Breast epithelium (tissue), 4 donors: ENCODE results near the gene CEACAM20. TPM values are rescaled to one million over a fixed set of nuclear protein-coding genes. Genes with fewer than 3 reads are reported as not detected.
"Not testable (repeated sequence)": the region's sequence is repeated elsewhere in the genome, so short reads cannot be mapped to it uniquely, and the experiment has no call there.

ENCODE experiments used
- DNase-seq, 2 donors: peaks; one replicate each; pipeline ENCODE4 v3.0.0-alpha.2; 2019; ENCODE audit warnings: low spot score in 2 of 2
- H3K27ac ChIP-seq, 2 donors: fragments of 200-600 bp; sonication (generic) in 1 of 2; one replicate each; pipeline ENCODE4 v1.5.1; 2016 to 2019; ENCODE audit warnings: mild to moderate bottlenecking in 1 of 2
- H3K27me3 ChIP-seq, 2 donors: fragments of 200-600 bp; sonication (generic) in 1 of 2; one replicate each; pipeline versions ENCODE4 v1.5.1 to v1.6.0; 2017 to 2019; ENCODE audit warnings: control low read depth in 1 of 2, mild to moderate bottlenecking in 1 of 2
- H3K36me3 ChIP-seq: fragments of 200-600 bp; one replicate; pipeline ENCODE4 v1.5.1; 2019
- H3K4me1 ChIP-seq, 2 donors: fragments of 200-600 bp; sonication (generic); one replicate each; pipeline ENCODE4 v1.5.1; 2016 to 2019; ENCODE audit warnings: control low read depth in 1 of 2
- H3K4me3 ChIP-seq, 3 donors: fragments of 200-600 bp; sonication (generic); 1 replicate in 2 of 3; 2 replicates in 1 of 3; pipeline ENCODE4 v1.5.1; 2016 to 2019; ENCODE audit warnings: mild to moderate bottlenecking in 3 of 3, moderate library complexity in 2 of 3
- H3K9me3 ChIP-seq, 2 donors: fragments of 200-600 bp; sonication (generic) in 1 of 2; one replicate each; pipeline ENCODE4 v1.5.1; 2016 to 2019; ENCODE audit warnings: control low read depth in 1 of 2
- POLR2A ChIP-seq: fragments of 450-650 bp; IDR thresholded peaks from one replicate; pipeline ENCODE4 v1.6.1; 2016; ENCODE audit warnings: antibody characterized with exemption, mild to moderate bottlenecking, moderate library complexity
- POLR2AphosphoS5 ChIP-seq, 3 donors: sonication (generic); formaldehyde crosslinking; IDR thresholded peaks; one replicate each; pipeline ENCODE4 v1.6.1; 2017; ENCODE audit warnings: antibody characterized with exemption in 3 of 3
- intact Hi-C: fragments of 100-400 bp; cut with DNase I; formaldehyde crosslinking; loops from one replicate; pipeline ENCODE4 v1.15.1; 2023; ENCODE audit warnings: low total_unique reads
- total RNA-seq, 3 donors: library from RNA; depleted of rRNA; stranded (reverse); fragments of >200 nt; gene quantifications; one replicate each; pipeline ENCODE4 v1.1.0, GENCODE V29; 2016
- TF ChIP-seq, protein P1 (sequence below), 3 donors: fragments of 450-650 bp; IDR thresholded peaks; one replicate each; pipeline ENCODE4 v1.5.1; 2016 to 2017; ENCODE audit warnings: antibody characterized with exemption in 3 of 3, mild to moderate bottlenecking in 3 of 3, moderate library complexity in 3 of 3

Gene CEACAM20
- total RNA-seq, 3 donors from 2014 or later, result 0.33 TPM; not detected in 2

DNA sequence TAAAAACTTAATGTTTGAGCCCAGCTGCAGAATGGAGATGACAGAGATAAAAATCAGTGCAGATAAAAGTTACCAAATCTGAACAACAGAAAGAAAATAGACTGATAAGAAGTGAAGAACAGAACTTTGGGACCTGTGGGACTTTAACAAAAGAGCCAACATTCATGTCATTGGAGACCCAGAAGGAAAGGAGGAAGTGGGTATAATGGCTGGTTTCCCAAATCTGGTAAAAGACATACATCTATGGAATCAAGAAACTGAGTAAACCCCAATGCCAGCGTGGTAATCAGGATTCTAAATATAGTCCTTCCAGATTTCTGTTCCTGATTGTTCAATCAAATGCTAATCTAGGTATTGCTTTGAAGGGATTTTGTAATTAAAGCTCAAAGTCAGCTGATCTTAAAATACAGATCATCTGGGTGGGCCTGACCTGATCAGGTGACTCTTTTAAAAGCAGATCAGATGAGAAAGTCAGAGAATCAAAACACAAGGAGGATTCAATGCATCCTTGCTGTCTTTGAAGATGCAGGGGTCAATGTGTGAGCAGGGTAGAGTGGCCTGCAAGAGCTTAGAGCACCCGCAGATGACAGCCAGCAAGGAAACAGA lies 25.3 kb upstream of the CEACAM20 start:
- Histone ChIP-seq H3K4me1 (no peaks in the 10 kb centered on the region), H3K27me3 (peaks cover 0 to 6% of the 10 kb centered on the region in 2 donors), H3K9me3 (no peaks in the 10 kb centered on the region), H3K27ac (no peak overlapping the region), H3K36me3 (no peaks in the 10 kb centered on the region), H3K4me3 (no peak overlapping the region)
- DNase-seq, result no peak
- TF ChIP-seq POLR2A (no peak), POLR2AphosphoS5 (IDR thresholded peaks at IDR 0.05) (no peak)
- TF ChIP-seq, protein P1, sequence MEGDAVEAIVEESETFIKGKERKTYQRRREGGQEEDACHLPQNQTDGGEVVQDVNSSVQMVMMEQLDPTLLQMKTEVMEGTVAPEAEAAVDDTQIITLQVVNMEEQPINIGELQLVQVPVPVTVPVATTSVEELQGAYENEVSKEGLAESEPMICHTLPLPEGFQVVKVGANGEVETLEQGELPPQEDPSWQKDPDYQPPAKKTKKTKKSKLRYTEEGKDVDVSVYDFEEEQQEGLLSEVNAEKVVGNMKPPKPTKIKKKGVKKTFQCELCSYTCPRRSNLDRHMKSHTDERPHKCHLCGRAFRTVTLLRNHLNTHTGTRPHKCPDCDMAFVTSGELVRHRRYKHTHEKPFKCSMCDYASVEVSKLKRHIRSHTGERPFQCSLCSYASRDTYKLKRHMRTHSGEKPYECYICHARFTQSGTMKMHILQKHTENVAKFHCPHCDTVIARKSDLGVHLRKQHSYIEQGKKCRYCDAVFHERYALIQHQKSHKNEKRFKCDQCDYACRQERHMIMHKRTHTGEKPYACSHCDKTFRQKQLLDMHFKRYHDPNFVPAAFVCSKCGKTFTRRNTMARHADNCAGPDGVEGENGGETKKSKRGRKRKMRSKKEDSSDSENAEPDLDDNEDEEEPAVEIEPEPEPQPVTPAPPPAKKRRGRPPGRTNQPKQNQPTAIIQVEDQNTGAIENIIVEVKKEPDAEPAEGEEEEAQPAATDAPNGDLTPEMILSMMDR (IDR thresholded peaks at IDR 0.05), result no peak
- intact Hi-C loops, result no loop called here

DNA sequence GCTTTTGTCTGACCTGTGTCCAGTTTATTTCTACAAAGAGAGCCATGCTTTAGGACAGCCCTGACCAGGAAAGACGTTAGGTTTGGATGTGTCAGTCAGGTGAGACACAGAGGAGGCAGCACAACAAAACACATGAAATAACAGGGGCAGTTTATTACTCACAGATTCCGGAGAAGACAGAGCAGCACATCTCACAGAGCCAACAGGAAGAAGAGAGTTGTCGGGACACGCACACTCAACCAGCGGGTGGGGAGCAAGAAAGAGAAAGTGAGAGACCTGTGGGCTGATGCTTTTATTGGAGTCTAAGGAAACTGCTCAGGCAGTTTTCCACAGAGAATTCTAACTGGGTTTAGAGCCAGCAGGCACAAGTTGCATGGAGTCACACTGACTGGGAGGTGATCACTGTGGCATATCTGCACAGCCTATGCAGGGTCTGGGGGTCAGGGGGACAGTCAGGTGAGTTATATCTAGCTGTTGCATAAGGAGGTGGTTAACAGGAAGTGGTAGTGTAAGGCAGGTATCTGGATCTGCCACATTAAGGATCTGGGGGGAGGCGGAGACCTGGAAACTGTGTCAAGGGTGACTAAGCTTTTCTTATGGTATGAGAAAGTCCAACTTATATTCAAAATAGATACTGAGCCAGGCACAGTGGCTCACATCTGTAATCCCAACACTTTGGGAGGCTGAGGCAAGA lies 24.1 kb upstream of the CEACAM20 start:
- DNase-seq, result no peak
- H3K4me3 ChIP-seq, result no peak overlapping the region

DNA sequence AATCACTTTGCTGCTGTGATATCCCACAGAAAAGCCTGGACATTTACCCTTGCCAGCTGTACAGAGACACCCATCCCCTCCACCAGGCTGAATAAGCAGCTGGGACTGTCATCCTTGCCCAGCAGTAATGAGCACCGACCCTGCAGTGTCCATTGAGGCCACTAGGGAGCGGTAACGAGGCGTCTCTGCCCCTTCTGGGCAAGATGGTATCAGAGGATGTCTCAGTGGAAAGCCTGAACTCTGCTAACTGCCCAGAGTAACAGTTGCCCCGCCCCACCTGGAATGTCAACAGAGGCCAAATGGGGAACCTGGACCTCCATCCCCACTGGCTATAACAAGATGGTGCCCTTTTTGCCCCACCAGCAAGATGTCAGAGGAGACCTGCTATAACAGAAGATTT lies 22.8 kb upstream of the CEACAM20 start:
- H3K27ac ChIP-seq, result no peak overlapping the region
- H3K27me3 ChIP-seq, result peaks cover 0 to 9% of the 10 kb centered on the region in 2 donors
- no peaks in the 10 kb centered on the region for H3K4me1 ChIP-seq
- TF ChIP-seq, protein P1 (IDR thresholded peaks at IDR 0.05), result no peak
- TF ChIP-seq POLR2A (no peak), POLR2AphosphoS5 (IDR thresholded peaks at IDR 0.05) (no peak)
- no peak overlapping the region for H3K4me3 ChIP-seq
- H3K9me3 ChIP-seq, result no peaks in the 10 kb centered on the region
- H3K36me3 ChIP-seq, result no peaks in the 10 kb centered on the region
- no peak for DNase-seq
- intact Hi-C loops, result no loop called here

More for the DNA sequence above, 24.1 kb upstream of the CEACAM20 start:
- Histone ChIP-seq H3K27ac (no peak overlapping the region), H3K27me3 (peaks cover 0 to 9% of the 10 kb centered on the region in 2 donors), H3K36me3 (no peaks in the 10 kb centered on the region), H3K9me3 (no peaks in the 10 kb centered on the region), H3K4me1 (no peaks in the 10 kb centered on the region)
- TF ChIP-seq POLR2AphosphoS5 (IDR thresholded peaks at IDR 0.05) (no peak), POLR2A (no peak)
- TF ChIP-seq, protein P1 (IDR thresholded peaks at IDR 0.05), result no peak
- intact Hi-C loops, result no loop called here

DNA sequence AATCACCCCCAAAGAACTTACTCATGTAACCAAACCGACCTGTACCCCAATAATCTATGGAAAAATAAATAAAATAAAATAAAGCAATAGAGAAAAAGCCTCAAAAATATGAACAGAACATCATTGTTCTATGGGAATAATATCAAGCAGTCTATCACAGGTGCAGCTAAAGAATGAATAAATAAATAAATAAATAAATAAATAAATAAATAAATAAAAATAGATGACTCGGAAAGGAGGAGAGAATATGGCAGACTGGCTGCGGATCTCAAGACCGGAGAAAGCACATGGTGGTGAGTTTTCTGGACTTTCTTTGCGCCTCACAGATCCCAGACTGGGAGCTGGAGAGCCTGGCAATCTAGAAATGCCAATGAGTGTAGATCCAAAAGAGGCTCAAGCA lies 22.4 kb upstream of the CEACAM20 start:
- TF ChIP-seq, protein P1 (IDR thresholded peaks at IDR 0.05), result no peak
- no peak for TF ChIP-seq POLR2AphosphoS5 (IDR thresholded peaks at IDR 0.05)
- TF ChIP-seq POLR2A, result no peak
- intact Hi-C loops, result no loop called here
- Histone ChIP-seq H3K27ac (no peak overlapping the region), H3K36me3 (no peaks in the 10 kb centered on the region), H3K4me3 (no peak overlapping the region), H3K27me3 (peaks cover 0 to 9% of the 10 kb centered on the region in 2 donors), H3K9me3 (no peaks in the 10 kb centered on the region), H3K4me1 (no peaks in the 10 kb centered on the region)
- DNase-seq, result no peak

DNA sequence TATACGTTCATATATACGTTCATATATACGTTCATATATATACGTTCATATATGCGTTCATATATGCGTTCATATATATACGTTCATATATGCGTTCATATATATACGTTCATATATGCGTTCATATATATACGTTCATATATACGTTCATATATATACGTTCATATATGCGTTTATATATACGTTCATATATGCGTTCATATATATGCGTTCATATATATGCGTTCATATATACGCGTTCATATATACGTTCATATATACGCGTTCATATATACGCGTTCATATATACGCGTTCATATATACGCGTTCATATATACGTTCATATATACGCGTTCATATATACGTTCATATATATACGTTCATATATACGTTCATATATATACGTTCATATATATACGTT lies 21.5 kb upstream of the CEACAM20 start:
- H3K36me3 ChIP-seq, H3K9me3 ChIP-seq, H3K4me3 ChIP-seq, H3K27ac ChIP-seq, intact Hi-C loops, H3K27me3 ChIP-seq, DNase-seq, H3K4me1 ChIP-seq: not testable (repeated sequence)
